ENCODE data around the gene SERPINB8.

GRCh38 chr18:63970809-63971205 lies 926 bp downstream of the SERPINB8 start:
- TF ChIP-seq CTCF (IDR thresholded peaks at IDR 0.05): no peak
- no peak for TF ChIP-seq POLR2A (IDR thresholded peaks at IDR 0.05)
- TF ChIP-seq POLR2AphosphoS5 (IDR thresholded peaks at IDR 0.05): no peak
